GM23338 (cell line): ENCODE results near the gene TRIM38. TPM values are rescaled to one million over a fixed set of nuclear protein-coding genes. Genes with fewer than 3 reads are reported as not detected.

Source experiments
- ATAC-seq: fragments of 200-7000 bp; cut with Tn5 transposase; 3 replicates; pipeline ENCODE4 v1.9.1; 2020
- DNase-seq: peaks from one replicate; pipeline ENCODE4 v3.0.0-alpha.2; 2015; ENCODE audit warnings: low spot score
- H2AFZ ChIP-seq: fragments of 200-600 bp; sonication (generic); 2 replicates; pipeline ENCODE4 v1.8.0; 2016; ENCODE audit warnings: antibody characterized with exemption, mild to moderate bottlenecking, moderate library complexity
- H3F3A ChIP-seq: fragments of 200-600 bp; sonication (generic); replicated peaks from 2 replicates; pipeline ENCODE4 v1.8.0; 2017; ENCODE audit warnings: antibody characterized with exemption, mixed run types, low read depth
- H3K27ac ChIP-seq: fragments of 200-600 bp; sonication (generic); 2 replicates; pipeline ENCODE4 v1.6.1; 2016; ENCODE audit warnings: low read depth
- H3K27me3 ChIP-seq: fragments of 200-600 bp; sonication (generic); 2 replicates; pipeline ENCODE4 v1.8.0; 2016; ENCODE audit warnings: mild to moderate bottlenecking, mixed run types, moderate library complexity; ENCODE audit not compliant: insufficient read depth
- H3K36me3 ChIP-seq: fragments of 200-600 bp; sonication (generic); 2 replicates; pipeline ENCODE4 v1.8.0; 2016; ENCODE audit warnings: mild to moderate bottlenecking; ENCODE audit not compliant: insufficient read depth
- H3K4me1 ChIP-seq: fragments of 200-600 bp; sonication (generic); 2 replicates; pipeline ENCODE4 v1.8.0; 2016; ENCODE audit warnings: mild to moderate bottlenecking, moderate library complexity; ENCODE audit not compliant: insufficient read depth
- H3K4me2 ChIP-seq: fragments of 200-600 bp; sonication (generic); 2 replicates; pipeline ENCODE4 v1.7.1; 2017; ENCODE audit warnings: mixed run types
- H3K4me3 ChIP-seq: fragments of 200-600 bp; sonication (generic); 2 replicates; pipeline ENCODE4 v1.6.1; 2016; ENCODE audit warnings: mixed run types
- H3K79me2 ChIP-seq: fragments of 200-600 bp; sonication (generic); replicated peaks from 2 replicates; pipeline ENCODE4 v1.8.0; 2017; ENCODE audit warnings: mild to moderate bottlenecking; ENCODE audit not compliant: insufficient read depth
- H3K9me2 ChIP-seq: fragments of 200-600 bp; sonication (generic); 2 replicates; pipeline ENCODE4 v1.8.0; 2017; ENCODE audit not compliant: insufficient read depth
- H4K20me1 ChIP-seq: fragments of 200-600 bp; sonication (generic); replicated peaks from 2 replicates; pipeline ENCODE4 v1.8.0; 2017; ENCODE audit warnings: mild to moderate bottlenecking; ENCODE audit not compliant: insufficient read depth
- H3K27ac Mint-ChIP-seq: 2 replicates; pipeline ENCODE4 v1.8.0; 2020; ENCODE audit warnings: inconsistent platforms, mild to moderate bottlenecking, moderate library complexity, mixed read lengths
- H3K27me3 Mint-ChIP-seq: 3 replicates; pipeline ENCODE4 v1.8.0; 2022; ENCODE audit warnings: low read depth, mild to moderate bottlenecking, moderate library complexity, mixed read lengths, inconsistent platforms; ENCODE audit not compliant: insufficient read depth, poor library complexity
- H3K36me3 Mint-ChIP-seq: 3 replicates; pipeline ENCODE4 v1.8.0; 2021; ENCODE audit warnings: low read depth, mild to moderate bottlenecking, inconsistent platforms, moderate library complexity, mixed read lengths
- H3K4me1 Mint-ChIP-seq: 3 replicates; pipeline ENCODE4 v1.8.0; 2020; ENCODE audit warnings: mild to moderate bottlenecking, inconsistent platforms, mixed read lengths
- H3K4me3 Mint-ChIP-seq: 3 replicates; pipeline ENCODE4 v1.8.0; 2021; ENCODE audit warnings: moderate library complexity, mild to moderate bottlenecking, inconsistent platforms, mixed read lengths
- H3K9me3 Mint-ChIP-seq: 3 replicates; pipeline ENCODE4 v1.8.0; 2020; ENCODE audit warnings: moderate library complexity, mild to moderate bottlenecking, inconsistent platforms, mixed read lengths
- CREB1 ChIP-seq: fragments of 250-450 bp; sonication (Bioruptor Pico); IDR thresholded peaks from 2 replicates; pipeline ENCODE4 v1.5.0; 2020; ENCODE audit warnings: low read depth, mild to moderate bottlenecking, moderate library complexity
- EZH2 ChIP-seq: fragments of 200-600 bp; sonication (generic); IDR thresholded peaks from one replicate; pipeline ENCODE4 v1.8.0; 2017; ENCODE audit warnings: antibody characterized with exemption, mild to moderate bottlenecking, low read depth; ENCODE audit not compliant: unreplicated experiment
- EZH2phosphoT487 ChIP-seq: fragments of 200-600 bp; sonication (generic); IDR thresholded peaks from one replicate; pipeline ENCODE4 v1.8.1; 2018; ENCODE audit warnings: antibody characterized with exemption; ENCODE audit not compliant: unreplicated experiment
- POLR2AphosphoS5 ChIP-seq: IDR thresholded peaks from 2 replicates; pipeline ENCODE4 v1.6.1; 2016; ENCODE audit warnings: antibody characterized with exemption, low read depth
- STAT1 ChIP-seq: IDR thresholded peaks from one replicate; pipeline ENCODE4 v1.6.1; 2016; ENCODE audit warnings: antibody characterized with exemption; ENCODE audit not compliant: unreplicated experiment
- ZNF114 ChIP-seq: fragments of 250-450 bp; sonication (Bioruptor Pico); IDR thresholded peaks from 2 replicates; pipeline ENCODE4 v1.5.0; 2020; ENCODE audit warnings: mild to moderate bottlenecking, moderate library complexity
- ZNF331 ChIP-seq: fragments of 250-450 bp; sonication (Bioruptor Pico); IDR thresholded peaks from 2 replicates; pipeline ENCODE4 v1.5.0; 2020; ENCODE audit warnings: low read depth, mild to moderate bottlenecking, moderate library complexity
- polyA plus RNA-seq: library from polyadenylated mRNA; unstranded; fragments of >200 nt; fragmentation: Nextera tagmentation; extraction: Ambion mirVana; gene quantifications from 2 replicates; pipeline ENCODE4 v1.2.1, GENCODE V29; 2016
- total RNA-seq: library from RNA; depleted of rRNA; stranded (reverse); fragments of >200 nt; shearing (Covaris generic); gene quantifications from 2 replicates; pipeline ENCODE4 v1.2.3, GENCODE V29; 2014
- TF ChIP-seq, protein P1 (sequence below): IDR thresholded peaks from 2 replicates; pipeline ENCODE4 v1.6.1; 2016; ENCODE audit warnings: antibody characterized with exemption
- TF ChIP-seq, protein P2 (sequence below): fragments of 250-450 bp; sonication (Bioruptor Pico); IDR thresholded peaks from 2 replicates; pipeline ENCODE4 v1.5.0; 2020; ENCODE audit warnings: mild to moderate bottlenecking, moderate library complexity
- TF ChIP-seq, protein P3 (sequence below): IDR thresholded peaks from one replicate; pipeline ENCODE4 v1.6.1; 2018; ENCODE audit warnings: antibody characterized with exemption; ENCODE audit not compliant: unreplicated experiment

The TRIM38 gene
- total and polyA plus RNA-seq, 2 experiments from 2014 or later = 0.66 to 0.82 TPM

DNA sequence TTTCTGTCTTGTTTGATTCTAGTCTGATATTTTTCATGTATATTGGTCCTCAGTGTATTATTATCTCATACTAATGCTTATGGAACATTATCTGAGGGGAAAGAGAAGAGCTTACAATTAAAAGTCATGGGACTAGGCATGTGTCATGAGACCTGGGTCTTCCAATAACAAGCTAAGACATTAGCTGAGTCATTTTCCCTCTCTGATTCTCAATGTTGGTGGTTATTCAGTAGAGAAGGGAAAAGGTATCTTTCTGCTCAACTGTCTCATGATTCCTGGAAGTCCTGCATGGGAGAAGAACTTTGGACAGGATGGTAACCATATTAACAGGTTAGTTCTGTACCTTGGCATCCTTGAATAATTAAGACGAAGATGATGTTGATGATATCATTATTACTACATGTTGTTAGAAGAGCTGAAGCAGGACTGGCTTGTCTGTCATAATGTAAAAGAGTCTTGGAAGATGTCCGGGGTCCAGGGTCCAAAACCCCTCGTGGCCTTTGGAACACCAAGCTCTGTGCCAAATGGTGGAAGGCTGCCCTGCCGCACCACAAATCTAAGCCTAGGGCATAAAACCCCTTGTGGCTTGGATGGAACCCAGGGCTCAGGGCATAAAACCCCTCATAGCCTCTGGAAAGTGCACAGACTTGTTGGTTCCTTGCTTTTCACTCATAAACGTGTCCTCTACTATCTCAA lies 19.1 kb downstream of the TRIM38 start:
- ATAC-seq (no peak), DNase-seq (no peak)
- H3K4me1 ChIP-seq = no peaks in the 10 kb centered on the region; the same call in 1 of the 2 replicates
- no peaks in the 10 kb centered on the region for H3K79me2 ChIP-seq
- Mint-ChIP-seq H3K4me3 (no peak overlapping the region), H3K9me3 (no peaks in the 10 kb centered on the region), H3K36me3 (no peaks in the 10 kb centered on the region), H3K27me3 (no peaks in the 10 kb centered on the region), H3K27ac (no peak overlapping the region), H3K4me1 (no peaks in the 10 kb centered on the region)
- no peaks in the 10 kb centered on the region for H4K20me1 ChIP-seq
- TF ChIP-seq ZNF331 (CRISPR knock-in tag) = no peak
- TF ChIP-seq, protein P1, sequence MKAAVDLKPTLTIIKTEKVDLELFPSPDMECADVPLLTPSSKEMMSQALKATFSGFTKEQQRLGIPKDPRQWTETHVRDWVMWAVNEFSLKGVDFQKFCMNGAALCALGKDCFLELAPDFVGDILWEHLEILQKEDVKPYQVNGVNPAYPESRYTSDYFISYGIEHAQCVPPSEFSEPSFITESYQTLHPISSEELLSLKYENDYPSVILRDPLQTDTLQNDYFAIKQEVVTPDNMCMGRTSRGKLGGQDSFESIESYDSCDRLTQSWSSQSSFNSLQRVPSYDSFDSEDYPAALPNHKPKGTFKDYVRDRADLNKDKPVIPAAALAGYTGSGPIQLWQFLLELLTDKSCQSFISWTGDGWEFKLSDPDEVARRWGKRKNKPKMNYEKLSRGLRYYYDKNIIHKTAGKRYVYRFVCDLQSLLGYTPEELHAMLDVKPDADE = no peak
- TF ChIP-seq, protein P2, sequence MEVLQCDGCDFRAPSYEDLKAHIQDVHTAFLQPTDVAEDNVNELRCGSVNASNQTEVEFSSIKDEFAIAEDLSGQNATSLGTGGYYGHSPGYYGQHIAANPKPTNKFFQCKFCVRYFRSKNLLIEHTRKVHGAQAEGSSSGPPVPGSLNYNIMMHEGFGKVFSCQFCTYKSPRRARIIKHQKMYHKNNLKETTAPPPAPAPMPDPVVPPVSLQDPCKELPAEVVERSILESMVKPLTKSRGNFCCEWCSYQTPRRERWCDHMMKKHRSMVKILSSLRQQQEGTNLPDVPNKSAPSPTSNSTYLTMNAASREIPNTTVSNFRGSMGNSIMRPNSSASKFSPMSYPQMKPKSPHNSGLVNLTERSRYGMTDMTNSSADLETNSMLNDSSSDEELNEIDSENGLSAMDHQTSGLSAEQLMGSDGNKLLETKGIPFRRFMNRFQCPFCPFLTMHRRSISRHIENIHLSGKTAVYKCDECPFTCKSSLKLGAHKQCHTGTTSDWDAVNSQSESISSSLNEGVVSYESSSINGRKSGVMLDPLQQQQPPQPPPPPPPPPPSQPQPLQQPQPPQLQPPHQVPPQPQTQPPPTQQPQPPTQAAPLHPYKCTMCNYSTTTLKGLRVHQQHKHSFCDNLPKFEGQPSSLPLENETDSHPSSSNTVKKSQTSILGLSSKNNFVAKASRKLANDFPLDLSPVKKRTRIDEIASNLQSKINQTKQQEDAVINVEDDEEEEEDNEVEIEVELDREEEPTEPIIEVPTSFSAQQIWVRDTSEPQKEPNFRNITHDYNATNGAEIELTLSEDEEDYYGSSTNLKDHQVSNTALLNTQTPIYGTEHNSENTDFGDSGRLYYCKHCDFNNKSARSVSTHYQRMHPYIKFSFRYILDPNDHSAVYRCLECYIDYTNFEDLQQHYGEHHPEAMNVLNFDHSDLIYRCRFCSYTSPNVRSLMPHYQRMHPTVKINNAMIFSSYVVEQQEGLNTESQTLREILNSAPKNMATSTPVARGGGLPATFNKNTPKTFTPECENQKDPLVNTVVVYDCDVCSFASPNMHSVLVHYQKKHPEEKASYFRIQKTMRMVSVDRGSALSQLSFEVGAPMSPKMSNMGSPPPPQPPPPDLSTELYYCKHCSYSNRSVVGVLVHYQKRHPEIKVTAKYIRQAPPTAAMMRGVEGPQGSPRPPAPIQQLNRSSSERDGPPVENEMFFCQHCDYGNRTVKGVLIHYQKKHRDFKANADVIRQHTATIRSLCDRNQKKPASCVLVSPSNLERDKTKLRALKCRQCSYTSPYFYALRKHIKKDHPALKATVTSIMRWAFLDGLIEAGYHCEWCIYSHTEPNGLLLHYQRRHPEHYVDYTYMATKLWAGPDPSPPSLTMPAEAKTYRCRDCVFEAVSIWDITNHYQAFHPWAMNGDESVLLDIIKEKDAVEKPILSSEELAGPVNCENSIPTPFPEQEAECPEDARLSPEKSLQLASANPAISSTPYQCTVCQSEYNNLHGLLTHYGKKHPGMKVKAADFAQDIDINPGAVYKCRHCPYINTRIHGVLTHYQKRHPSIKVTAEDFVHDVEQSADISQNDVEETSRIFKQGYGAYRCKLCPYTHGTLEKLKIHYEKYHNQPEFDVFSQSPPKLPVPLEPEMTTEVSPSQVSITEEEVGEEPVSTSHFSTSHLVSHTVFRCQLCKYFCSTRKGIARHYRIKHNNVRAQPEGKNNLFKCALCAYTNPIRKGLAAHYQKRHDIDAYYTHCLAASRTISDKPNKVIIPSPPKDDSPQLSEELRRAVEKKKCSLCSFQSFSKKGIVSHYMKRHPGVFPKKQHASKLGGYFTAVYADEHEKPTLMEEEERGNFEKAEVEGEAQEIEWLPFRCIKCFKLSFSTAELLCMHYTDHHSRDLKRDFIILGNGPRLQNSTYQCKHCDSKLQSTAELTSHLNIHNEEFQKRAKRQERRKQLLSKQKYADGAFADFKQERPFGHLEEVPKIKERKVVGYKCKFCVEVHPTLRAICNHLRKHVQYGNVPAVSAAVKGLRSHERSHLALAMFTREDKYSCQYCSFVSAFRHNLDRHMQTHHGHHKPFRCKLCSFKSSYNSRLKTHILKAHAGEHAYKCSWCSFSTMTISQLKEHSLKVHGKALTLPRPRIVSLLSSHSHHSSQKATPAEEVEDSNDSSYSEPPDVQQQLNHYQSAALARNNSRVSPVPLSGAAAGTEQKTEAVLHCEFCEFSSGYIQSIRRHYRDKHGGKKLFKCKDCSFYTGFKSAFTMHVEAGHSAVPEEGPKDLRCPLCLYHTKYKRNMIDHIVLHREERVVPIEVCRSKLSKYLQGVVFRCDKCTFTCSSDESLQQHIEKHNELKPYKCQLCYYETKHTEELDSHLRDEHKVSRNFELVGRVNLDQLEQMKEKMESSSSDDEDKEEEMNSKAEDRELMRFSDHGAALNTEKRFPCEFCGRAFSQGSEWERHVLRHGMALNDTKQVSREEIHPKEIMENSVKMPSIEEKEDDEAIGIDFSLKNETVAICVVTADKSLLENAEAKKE (CRISPR knock-in tag) = no peak
- TF ChIP-seq POLR2AphosphoS5 = no peak
- TF ChIP-seq EZH2 = no peak
- no peak for TF ChIP-seq ZNF114 (CRISPR knock-in tag)
- TF ChIP-seq CREB1 = no peak
- TF ChIP-seq, protein P3, sequence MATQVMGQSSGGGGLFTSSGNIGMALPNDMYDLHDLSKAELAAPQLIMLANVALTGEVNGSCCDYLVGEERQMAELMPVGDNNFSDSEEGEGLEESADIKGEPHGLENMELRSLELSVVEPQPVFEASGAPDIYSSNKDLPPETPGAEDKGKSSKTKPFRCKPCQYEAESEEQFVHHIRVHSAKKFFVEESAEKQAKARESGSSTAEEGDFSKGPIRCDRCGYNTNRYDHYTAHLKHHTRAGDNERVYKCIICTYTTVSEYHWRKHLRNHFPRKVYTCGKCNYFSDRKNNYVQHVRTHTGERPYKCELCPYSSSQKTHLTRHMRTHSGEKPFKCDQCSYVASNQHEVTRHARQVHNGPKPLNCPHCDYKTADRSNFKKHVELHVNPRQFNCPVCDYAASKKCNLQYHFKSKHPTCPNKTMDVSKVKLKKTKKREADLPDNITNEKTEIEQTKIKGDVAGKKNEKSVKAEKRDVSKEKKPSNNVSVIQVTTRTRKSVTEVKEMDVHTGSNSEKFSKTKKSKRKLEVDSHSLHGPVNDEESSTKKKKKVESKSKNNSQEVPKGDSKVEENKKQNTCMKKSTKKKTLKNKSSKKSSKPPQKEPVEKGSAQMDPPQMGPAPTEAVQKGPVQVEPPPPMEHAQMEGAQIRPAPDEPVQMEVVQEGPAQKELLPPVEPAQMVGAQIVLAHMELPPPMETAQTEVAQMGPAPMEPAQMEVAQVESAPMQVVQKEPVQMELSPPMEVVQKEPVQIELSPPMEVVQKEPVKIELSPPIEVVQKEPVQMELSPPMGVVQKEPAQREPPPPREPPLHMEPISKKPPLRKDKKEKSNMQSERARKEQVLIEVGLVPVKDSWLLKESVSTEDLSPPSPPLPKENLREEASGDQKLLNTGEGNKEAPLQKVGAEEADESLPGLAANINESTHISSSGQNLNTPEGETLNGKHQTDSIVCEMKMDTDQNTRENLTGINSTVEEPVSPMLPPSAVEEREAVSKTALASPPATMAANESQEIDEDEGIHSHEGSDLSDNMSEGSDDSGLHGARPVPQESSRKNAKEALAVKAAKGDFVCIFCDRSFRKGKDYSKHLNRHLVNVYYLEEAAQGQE = no peak
- TF ChIP-seq EZH2phosphoT487 = no peak
- TF ChIP-seq STAT1 = no peak
- H2AFZ ChIP-seq = no peak overlapping the region
- H3K4me3 ChIP-seq = no peak overlapping the region
- no peak overlapping the region for H3K27ac ChIP-seq
- no peaks in the 10 kb centered on the region for H3K27me3 ChIP-seq
- no peak overlapping the region for H3K4me2 ChIP-seq
- H3K9me2 ChIP-seq = no peaks in the 10 kb centered on the region
- no peaks in the 10 kb centered on the region for H3K36me3 ChIP-seq
- H3F3A ChIP-seq = no peaks in the 10 kb centered on the region
